ENCODE results near the gene TMEM255A.

TMEM255A gene

DNA sequence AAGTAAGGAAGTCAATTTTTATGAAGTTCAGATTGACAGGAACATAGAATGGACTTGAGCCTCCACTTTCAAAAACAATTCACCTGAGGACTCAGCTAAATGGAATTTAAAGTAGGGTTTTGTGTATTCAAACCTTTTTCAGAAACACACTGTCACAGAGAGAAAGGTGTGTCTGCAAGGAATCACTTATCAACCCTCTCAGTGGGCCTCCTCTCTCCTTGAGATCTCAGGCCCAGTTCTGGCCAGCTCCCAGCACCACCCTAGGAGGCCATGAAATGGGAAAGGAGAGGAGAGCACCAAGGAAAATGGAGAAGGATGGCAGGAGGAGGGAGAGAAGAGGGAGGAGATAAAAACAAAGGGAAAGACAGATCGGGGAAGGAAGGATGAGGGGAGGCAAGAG, 28.6 kb downstream of the TMEM255A start:
- H3K36me3 ChIP-seq (ENCODE audit: low read length), result no peaks in the 10 kb centered on the region
- H3K9me3 ChIP-seq (ENCODE audit: insufficient read depth, low read length), result no peaks in the 10 kb centered on the region
- H3K4me3 ChIP-seq (ENCODE audit: insufficient read depth, low read length, poor library complexity, severe bottlenecking), result no peak overlapping the region
- H3K27ac ChIP-seq (ENCODE audit: low read depth, low read length), result no peak overlapping the region
- H4K20me1 ChIP-seq (ENCODE audit: low read depth, low read length), result no peaks in the 10 kb centered on the region
- H3K4me2 ChIP-seq (ENCODE audit: low read depth, low read length, poor library complexity, severe bottlenecking), result no peak overlapping the region
- TF ChIP-seq EZH2phosphoT487 (conservative IDR thresholded peaks at IDR 0.05; ENCODE audit: low read length), result no peak
- TF ChIP-seq, protein P1, sequence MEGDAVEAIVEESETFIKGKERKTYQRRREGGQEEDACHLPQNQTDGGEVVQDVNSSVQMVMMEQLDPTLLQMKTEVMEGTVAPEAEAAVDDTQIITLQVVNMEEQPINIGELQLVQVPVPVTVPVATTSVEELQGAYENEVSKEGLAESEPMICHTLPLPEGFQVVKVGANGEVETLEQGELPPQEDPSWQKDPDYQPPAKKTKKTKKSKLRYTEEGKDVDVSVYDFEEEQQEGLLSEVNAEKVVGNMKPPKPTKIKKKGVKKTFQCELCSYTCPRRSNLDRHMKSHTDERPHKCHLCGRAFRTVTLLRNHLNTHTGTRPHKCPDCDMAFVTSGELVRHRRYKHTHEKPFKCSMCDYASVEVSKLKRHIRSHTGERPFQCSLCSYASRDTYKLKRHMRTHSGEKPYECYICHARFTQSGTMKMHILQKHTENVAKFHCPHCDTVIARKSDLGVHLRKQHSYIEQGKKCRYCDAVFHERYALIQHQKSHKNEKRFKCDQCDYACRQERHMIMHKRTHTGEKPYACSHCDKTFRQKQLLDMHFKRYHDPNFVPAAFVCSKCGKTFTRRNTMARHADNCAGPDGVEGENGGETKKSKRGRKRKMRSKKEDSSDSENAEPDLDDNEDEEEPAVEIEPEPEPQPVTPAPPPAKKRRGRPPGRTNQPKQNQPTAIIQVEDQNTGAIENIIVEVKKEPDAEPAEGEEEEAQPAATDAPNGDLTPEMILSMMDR (IDR thresholded peaks at IDR 0.05; ENCODE audit: insufficient read depth, low read length, poor library complexity, severe bottlenecking), result no peak
- H2AFZ ChIP-seq (ENCODE audit: low read depth, low read length, severe bottlenecking), result no peak overlapping the region
- no peaks in the 10 kb centered on the region for H3K79me2 ChIP-seq (ENCODE audit: insufficient read depth, low read length)
- no peaks in the 10 kb centered on the region for H3K27me3 ChIP-seq (ENCODE audit: low read length)
- no peaks in the 10 kb centered on the region for H3K9me2 ChIP-seq (replicated peaks; ENCODE audit: insufficient read depth, low read length)
- no peak overlapping the region for H3K9ac ChIP-seq (ENCODE audit: low read length)
- no peaks in the 10 kb centered on the region for H3F3A ChIP-seq (ENCODE audit: insufficient read depth)

DNA sequence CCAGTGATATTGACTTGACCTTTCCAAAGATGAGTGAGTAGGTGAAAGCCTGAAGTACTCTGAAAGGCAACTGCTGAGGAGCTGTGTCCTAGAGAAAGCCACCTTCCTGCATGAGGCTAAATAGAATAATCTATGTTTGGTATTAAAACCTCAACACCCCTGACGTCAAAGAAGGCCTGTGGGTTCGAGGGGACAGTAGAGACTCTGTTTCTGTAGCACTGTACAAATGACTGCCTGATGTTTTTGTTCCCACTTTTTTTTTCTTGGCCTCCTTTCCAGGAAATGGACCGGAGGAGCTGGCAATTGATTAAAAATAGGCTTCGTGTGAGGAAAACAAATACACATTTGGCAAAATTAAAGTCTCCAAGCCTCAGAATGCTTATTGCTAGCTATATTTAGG, 29.5 kb downstream of the TMEM255A start:
- Histone ChIP-seq H4K20me1 (ENCODE audit: low read depth, low read length) (no peaks in the 10 kb centered on the region), H3F3A (ENCODE audit: insufficient read depth) (no peaks in the 10 kb centered on the region), H3K4me2 (ENCODE audit: low read depth, low read length, poor library complexity, severe bottlenecking) (no peak overlapping the region), H3K4me3 (ENCODE audit: insufficient read depth, low read length, poor library complexity, severe bottlenecking) (no peak overlapping the region), H3K27me3 (ENCODE audit: low read length) (no peaks in the 10 kb centered on the region), H3K36me3 (ENCODE audit: low read length) (no peaks in the 10 kb centered on the region), H3K27ac (ENCODE audit: low read depth, low read length) (no peak overlapping the region), H2AFZ (ENCODE audit: low read depth, low read length, severe bottlenecking) (no peak overlapping the region), H3K9ac (ENCODE audit: low read length) (no peak overlapping the region), H3K9me2 (replicated peaks; ENCODE audit: insufficient read depth, low read length) (no peaks in the 10 kb centered on the region), H3K79me2 (ENCODE audit: insufficient read depth, low read length) (no peaks in the 10 kb centered on the region), H3K9me3 (ENCODE audit: insufficient read depth, low read length) (no peaks in the 10 kb centered on the region)
- no peak for TF ChIP-seq EZH2phosphoT487 (conservative IDR thresholded peaks at IDR 0.05; ENCODE audit: low read length)
- TF ChIP-seq, protein P1 (IDR thresholded peaks at IDR 0.05; ENCODE audit: insufficient read depth, low read length, poor library complexity, severe bottlenecking), result no peak

GRCh38 chrX:120281021-120281624, 30.1 kb downstream of the TMEM255A start:
- TF ChIP-seq, protein P1 (IDR thresholded peaks at IDR 0.05; ENCODE audit: insufficient read depth, low read length, poor library complexity, severe bottlenecking), result no peak
- no peak for TF ChIP-seq EZH2phosphoT487 (conservative IDR thresholded peaks at IDR 0.05; ENCODE audit: low read length)
- no peak overlapping the region for H3K9ac ChIP-seq (ENCODE audit: low read length)
- H3K4me2 ChIP-seq (ENCODE audit: low read depth, low read length, poor library complexity, severe bottlenecking), result no peak overlapping the region
- no peaks in the 10 kb centered on the region for H3K27me3 ChIP-seq (ENCODE audit: low read length)
- H3K79me2 ChIP-seq (ENCODE audit: insufficient read depth, low read length), result no peaks in the 10 kb centered on the region
- H3K4me3 ChIP-seq (ENCODE audit: insufficient read depth, low read length, poor library complexity, severe bottlenecking), result no peak overlapping the region
- H3K9me2 ChIP-seq (replicated peaks; ENCODE audit: insufficient read depth, low read length), result no peaks in the 10 kb centered on the region
- H4K20me1 ChIP-seq (ENCODE audit: low read depth, low read length), result no peaks in the 10 kb centered on the region
- no peak overlapping the region for H3K27ac ChIP-seq (ENCODE audit: low read depth, low read length)
- H3F3A ChIP-seq (ENCODE audit: insufficient read depth), result no peaks in the 10 kb centered on the region
- no peak overlapping the region for H2AFZ ChIP-seq (ENCODE audit: low read depth, low read length, severe bottlenecking)
- H3K36me3 ChIP-seq (ENCODE audit: low read length), result no peaks in the 10 kb centered on the region
- H3K9me3 ChIP-seq (ENCODE audit: insufficient read depth, low read length), result no peaks in the 10 kb centered on the region

All from SU-DHL-6 (cell line).